Renal cortical epithelial cell (primary cell): Measurements from ENCODE around the gene KIF20A. TPM values are rescaled to one million over a fixed set of nuclear protein-coding genes. Genes with fewer than 3 reads are reported as not detected.
"Not testable (repeated sequence)": the region's sequence is repeated elsewhere in the genome, so short reads cannot be mapped to it uniquely, and the experiment has no call there.

Source experiments
- DNase-seq: peaks from one replicate; pipeline ENCODE4 v3.0.0-alpha.2; 2011; ENCODE audit warnings: low read depth
- total RNA-seq: library from RNA; depleted of rRNA; stranded (reverse); fragments of >200 nt; gene quantifications from 2 replicates; pipeline ENCODE4 v1.2.3, GENCODE V29; 2014

KIF20A gene
- total RNA-seq, 1 donor from 2014 or later: 1.3 TPM

DNA sequence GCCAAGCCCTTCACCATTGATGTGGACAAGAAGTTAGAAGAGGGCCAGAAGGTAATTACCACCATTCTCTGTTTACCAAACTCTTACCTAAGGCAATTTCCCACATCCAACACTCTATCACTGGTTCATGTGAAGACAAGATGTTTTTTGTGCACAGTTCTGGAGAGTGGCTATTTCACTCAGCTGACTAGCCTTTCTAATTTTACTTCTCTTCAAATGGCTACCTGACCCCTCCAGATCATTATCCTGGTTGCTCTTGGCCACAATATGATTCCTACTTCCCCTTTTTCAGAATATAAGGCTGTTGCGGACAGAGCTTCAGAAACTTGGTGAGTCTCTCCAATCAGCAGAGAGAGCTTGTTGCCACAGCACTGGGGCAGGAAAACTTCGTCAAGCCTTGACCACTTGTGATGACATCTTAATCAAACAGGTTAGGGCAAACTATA is 7.1 kb downstream of the KIF20A start:
- DNase-seq: no peak

DNA sequence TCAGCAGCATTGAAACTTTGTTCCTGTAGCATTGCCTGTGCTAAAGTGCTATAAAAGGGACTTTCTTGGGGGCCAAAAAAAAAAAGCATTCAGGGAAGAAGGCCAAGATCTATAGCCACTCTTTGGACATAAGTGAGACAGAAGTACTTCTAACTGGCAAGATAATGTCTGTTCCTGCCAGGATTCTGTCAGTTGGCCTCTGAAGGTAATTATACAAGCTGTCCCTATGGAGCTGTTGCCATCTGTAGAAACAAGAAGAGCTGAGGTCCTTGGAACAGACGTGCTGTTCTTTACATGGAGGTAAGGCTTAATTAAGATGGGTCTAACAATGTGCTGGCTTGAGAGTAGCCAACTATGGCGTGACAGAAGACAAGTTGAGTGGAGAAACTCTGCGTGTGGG is 9.7 kb downstream of the KIF20A start:
- DNase-seq: no peak

DNA sequence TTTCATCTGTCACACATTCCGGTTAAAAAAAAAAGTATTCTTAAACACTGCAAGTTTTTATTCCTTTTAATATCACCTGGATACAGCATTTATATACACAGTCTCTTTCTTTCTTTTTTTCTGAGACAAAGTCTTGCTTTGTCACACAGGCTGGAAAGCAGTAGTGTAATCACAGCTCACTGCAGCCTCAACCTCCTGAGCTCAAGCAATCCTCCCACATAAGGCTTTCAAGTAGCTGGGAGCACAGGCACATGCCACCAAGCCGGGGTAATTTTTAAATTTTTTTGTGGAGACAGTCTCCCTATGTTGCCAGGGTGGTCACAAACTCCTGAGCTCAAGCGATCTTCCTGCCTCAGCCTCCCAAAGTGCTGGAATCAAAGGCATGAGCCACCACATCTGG is 13.9 kb downstream of the KIF20A start:
- DNase-seq: no peak

DNA sequence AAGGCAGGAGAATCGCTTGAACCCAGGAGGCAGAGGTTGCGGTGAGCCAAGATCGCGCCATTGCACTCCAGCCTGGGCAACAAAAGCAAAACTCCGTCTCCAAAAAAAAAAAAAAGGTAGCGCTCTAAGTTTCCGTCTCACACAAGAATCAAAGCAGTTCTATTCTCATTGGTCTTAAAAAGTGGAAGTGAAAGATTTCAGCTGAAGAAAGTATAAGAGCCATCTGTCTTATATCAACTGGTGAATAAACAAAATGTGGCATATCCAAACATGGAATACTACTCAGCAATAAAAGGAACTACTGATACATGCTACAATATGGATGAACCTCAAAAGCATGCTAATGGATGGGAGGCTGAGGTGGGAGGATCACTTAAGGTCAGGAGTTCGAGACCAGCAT is 14.9 kb downstream of the KIF20A start:
- DNase-seq: not testable (repeated sequence)

DNA sequence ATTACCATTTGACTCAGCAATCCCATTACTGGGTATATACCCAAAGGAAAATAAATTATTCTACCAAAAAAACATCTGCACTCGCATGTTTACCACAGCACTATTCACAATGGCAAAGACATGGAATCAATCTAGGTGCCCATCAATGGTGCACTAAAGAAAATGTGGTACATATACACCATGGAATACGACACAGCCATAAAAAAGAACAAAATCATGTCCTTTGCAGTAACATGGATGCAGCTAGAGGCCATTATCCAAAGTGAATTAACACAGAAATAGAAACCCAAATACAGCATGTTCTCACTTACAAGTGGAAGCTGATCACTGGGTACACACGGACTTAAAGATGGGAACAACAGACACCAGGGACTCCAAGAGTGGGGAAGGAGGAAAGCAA is 32.1 kb downstream of the KIF20A start:
- no peak for DNase-seq

DNA sequence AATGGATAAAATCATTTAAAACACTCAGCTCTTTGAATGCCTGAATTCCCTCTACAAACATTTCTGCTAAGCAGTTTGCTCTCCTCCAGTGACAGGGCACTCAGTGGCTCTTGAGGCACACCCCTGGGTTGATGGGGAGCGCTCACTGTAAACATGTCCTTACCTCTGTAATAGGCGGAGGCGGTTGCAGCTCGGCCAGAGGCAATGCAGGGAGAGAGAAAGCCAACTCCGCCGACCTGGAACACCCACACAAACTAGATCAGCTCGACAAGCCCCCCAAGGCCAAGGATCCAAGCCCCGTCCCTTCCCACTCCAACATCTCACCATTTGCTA is 33.9 kb downstream of the KIF20A start:
- peak; percentile 6 for DNase-seq

DNA sequence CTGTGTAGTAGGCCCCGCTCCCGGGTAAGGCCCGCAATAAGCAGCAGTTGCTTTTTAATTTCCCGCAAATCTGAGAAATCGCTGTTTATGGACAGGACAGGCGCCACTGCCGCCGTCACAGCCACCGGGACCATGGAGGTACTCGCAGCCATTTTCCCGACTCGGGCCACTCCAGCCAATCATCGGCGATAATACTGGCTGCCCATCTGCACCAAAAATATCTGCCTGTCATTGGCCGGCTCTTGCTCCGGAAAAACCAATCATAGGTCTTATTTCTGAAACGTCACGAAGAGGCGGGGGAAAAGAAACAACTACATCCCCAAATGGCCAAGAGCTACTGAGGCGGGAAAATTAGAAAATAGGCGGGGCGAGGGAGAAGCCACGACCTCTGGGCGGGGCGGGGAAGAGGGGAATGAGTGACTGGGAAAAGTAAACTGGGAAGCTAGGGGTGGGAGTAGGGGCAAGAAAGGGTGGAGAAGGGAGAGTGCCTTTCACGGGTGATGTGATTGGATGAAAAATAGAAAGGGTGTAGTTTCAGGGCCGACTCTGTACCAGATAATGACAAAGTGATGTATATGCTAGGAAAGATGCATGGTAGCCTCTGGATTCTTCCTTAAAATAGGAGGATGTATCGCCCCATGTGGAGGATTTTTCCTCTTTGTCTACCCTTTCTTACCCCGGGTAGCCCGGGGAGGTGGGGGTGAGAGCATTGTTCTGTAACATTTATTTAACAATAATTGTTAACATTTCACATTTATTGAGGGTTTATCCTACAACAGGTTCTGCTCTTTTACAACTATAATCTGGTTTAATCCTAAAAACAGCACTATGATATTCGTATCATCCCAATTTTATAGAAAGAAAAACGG is 34.5 kb downstream of the KIF20A start, which contains the start of gene CDC23:
CDC23 (minus strand) TSS at position 163 of the 869 bp plus-strand sequence; CDS start at position 152, 11 bp downstream.
- DNase-seq: peak; percentile 99

DNA sequence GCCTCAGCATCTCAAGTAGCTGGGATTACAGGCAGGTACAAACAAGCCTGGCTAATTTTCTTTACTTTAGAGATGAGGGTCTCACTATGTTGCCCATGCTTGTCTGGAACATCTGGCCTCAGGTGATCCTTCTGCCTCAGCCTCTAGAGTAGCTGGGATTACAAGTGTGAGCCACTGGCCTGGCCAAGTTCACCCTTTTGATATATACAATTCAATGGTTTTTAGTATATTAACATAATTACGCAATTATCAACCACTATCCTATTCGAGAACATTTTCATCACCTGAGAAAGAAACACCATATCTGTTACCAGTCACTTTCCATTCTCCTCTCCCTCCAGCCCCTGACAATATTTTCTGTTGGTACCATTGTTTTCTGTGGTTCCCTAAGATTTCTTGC is 37.9 kb downstream of the KIF20A start:
- no peak for DNase-seq

DNA sequence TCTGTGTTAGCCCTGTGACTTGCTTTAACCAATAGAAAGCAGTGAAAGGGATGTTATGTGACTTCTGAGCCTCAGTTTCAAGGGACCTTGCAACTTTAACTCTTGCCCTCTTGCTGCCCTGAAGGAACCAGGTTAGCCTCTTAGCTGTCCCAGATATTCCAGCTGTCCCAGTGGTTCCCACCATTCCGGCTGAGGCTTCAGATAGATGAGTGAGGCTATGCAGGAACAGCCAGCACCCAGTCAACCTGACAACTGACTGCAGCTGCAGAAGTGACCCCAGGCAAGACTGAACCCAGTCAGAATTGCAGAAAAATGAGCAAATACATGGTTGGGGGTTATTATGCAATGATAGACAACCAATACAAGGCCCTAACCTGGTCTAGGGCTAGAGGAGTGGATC is 44.6 kb downstream of the KIF20A start:
- no peak for DNase-seq

DNA sequence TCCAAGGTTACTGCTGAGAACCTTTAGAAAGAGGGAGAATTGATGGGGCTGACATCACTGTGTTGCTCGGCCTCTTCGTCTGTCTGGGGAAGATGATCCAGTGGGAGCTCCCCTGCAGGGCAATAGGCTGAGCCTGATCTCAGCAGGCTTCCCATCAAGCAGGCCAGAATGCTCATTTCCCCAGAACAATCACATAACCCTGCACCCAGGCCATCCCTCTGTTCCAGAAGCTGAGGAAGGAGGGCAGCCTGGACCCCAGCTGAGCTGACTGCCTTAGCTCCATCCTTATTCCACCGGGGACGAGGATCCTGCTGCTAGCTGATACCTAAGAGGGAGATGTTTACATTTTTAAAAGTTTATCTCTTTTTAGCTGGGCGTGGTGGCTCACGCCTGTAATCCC is 45.8 kb downstream of the KIF20A start:
- no peak for DNase-seq

DNA sequence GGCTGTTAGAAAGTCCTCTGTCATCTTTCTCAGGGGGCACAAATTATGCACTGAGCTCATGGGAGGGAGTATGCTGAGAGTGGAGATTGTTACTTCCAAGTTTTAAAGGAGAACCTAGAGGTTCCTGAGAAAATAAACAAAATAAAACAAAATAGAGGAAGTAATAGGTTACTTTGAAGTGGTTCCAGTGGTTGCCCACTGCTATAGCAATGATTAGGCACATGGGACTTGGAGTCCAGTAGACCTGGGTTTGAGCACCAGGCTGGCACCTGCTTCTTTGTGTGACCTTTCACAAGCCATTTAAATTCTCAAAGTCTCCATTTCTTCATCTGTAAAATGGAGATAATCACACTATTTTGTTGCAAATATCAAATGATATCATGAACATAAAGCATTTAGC is 48.0 kb downstream of the KIF20A start:
- no peak for DNase-seq

DNA sequence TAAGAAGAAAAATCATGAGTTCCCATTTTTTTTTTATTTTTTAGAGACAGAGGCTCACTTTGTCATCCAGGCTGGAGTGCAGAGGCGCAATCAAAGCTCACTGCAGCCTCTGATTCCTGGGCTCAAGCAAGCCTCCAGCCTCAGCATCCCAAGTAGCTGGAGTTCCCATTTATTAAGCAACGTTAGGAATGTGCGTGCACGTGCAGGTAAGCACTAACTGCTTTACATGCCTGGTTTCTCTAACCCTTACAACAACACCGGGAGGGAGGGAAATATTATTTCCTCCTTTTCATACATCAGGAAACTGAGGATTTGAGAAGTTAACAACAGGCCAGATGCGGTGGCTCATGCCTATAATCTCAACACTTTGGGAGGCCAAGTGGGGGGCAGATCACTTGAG is 50.5 kb downstream of the KIF20A start:
- no peak for DNase-seq

DNA sequence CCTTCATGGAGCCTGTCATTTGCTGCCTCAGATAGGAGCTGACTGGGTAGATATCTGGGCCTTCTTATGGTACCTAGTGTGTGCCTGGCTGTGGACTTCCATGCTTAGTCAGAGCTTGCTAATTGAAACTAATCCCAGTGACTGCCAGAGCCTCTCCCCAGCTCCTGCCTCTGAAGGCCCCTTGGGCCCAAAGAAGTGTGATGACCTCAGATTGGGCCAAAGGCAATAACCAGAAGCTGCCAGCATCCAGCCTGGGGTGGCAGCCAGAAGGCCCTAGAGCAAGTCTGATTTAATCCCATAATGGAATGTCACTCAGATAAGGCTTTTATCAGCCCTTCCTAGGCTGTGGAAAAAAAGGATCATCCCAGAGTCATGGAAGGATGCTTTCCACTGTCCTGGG is 51.3 kb downstream of the KIF20A start:
- no peak for DNase-seq

DNA sequence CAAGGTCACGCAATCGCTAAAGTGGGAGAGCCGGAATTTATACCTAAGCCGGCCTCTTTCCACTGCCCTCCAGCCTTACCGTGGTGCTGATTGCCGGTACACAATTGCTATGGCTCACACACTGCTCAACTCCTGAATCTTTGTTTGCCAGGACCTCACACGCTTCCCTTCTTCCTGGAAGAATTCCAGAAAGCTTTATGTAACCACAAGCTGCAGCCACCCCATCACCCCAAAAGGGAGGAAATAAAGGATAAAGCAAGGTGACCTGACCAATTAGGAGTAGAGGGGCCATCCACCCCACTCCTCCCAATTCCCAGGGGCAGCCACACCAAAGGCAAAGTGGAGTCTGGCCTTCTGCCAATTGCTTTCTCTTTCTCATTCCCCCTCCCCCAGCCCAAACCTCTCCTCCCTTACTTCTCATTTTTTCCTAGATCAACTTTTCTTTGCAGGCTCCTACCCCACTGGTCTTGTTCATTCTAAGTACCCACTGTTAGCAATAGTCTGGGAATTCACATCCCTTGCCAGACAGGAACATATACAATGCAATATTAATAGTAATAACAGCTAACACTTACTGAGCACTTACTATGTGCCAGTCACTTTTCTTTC is 52.2 kb downstream of the KIF20A start:
- peak; percentile 43 for DNase-seq

DNA sequence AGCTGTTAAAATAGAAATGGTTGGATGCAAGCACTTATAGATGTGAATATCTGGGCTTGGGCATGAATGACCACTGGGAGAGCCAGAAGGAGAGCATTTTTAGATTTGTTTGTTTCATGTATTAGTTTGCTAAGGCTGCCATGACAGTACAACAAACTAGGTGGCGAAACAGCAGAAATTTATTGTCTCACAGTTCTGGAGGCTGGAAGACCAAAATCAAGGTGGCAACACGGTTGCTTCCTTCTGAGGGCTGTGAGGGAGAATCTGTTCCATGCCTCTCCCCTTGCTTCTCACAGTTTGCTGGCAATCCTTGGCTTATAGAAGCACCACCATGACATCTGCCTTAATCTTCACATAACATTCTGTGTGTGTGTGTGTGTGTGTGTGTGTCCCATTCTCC is 54.4 kb downstream of the KIF20A start:
- DNase-seq: no peak

DNA sequence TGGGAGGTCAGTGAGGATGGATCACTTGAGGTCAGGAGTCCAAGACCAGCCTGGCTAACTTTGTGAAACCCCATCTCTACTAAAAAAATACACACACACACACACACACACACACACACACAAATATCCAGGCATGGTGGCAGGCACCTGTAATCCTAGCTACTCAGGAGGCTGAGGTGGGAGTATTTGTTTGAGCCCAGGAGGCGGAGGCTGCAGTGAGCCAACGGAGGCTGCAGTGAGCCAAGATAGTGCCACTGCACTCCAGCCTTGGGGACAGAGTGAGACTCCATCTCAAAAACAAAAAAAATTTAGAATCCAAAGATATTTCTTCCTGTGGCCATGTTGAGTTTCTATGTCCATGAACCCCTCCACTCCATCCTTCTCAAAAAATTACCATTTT is 55.7 kb downstream of the KIF20A start:
- DNase-seq: no peak

Other genes starting within 250 kb of the KIF20A start
- gene FAM13B, start 146.0 kb upstream of the KIF20A start, total RNA-seq: 10.1 and 43.0 TPM in 2 replicates
- gene WNT8A, start 95.1 kb upstream of the KIF20A start, total RNA-seq: not detected in 2 replicates
- 7.1 and 17.1 TPM in 2 replicates for gene NME5, start 39.7 kb upstream of the KIF20A start, total RNA-seq
- 16.0 and 51.3 TPM in 2 replicates for gene BRD8, start 482 bp upstream of the KIF20A start, total RNA-seq
- gene CDC23, start 34.2 kb downstream of the KIF20A start, total RNA-seq: 31.8 and 35.0 TPM in 2 replicates
- gene GFRA3, start 95.5 kb downstream of the KIF20A start, total RNA-seq: not detected in 2 replicates
- gene CDC25C, start 152.7 kb downstream of the KIF20A start, total RNA-seq: 0.35 and 2.6 TPM in 2 replicates
- 26.2 and 29.2 TPM in 2 replicates for gene FAM53C, start 159.2 kb downstream of the KIF20A start, total RNA-seq
- 44.5 and 79.7 TPM in 2 replicates for gene KDM3B, start 173.6 kb downstream of the KIF20A start, total RNA-seq